Endodermal cell (in vitro differentiated cells): ENCODE data around the gene ZNF648. TPM values are rescaled to one million over a fixed set of nuclear protein-coding genes. Genes with fewer than 3 reads are reported as not detected.

Experiments used
- DNase-seq: peaks from one replicate; pipeline ENCODE4 v3.0.0-alpha.2; 2017
- H3K27ac ChIP-seq: 2 replicates; pipeline ENCODE4 v1.5.1; 2013; ENCODE audit warnings: mild to moderate bottlenecking, low read depth, low read length, moderate library complexity
- H3K27me3 ChIP-seq: 2 replicates; pipeline ENCODE4 v1.6.1; 2013; ENCODE audit warnings: mild to moderate bottlenecking, low read length, moderate library complexity; ENCODE audit not compliant: insufficient read depth, control insufficient read depth, poor library complexity, severe bottlenecking
- H3K36me3 ChIP-seq: 2 replicates; pipeline ENCODE4 v1.7.0; 2013; ENCODE audit warnings: mild to moderate bottlenecking, low read length, moderate library complexity; ENCODE audit not compliant: control insufficient read depth, insufficient read depth
- H3K4me1 ChIP-seq: one replicate; pipeline ENCODE4 v1.7.0; 2013; ENCODE audit warnings: low read length; ENCODE audit not compliant: control insufficient read depth, insufficient read depth
- H3K4me3 ChIP-seq: 2 replicates; pipeline ENCODE4 v1.5.1; 2013; ENCODE audit warnings: mild to moderate bottlenecking, low read length, moderate library complexity
- H3K9ac ChIP-seq: 2 replicates; pipeline ENCODE4 v1.6.1; 2013; ENCODE audit warnings: mild to moderate bottlenecking, low read length, moderate library complexity; ENCODE audit not compliant: poor library complexity, severe bottlenecking; ENCODE audit errors: extremely low read depth
- H3K9me3 ChIP-seq: 2 replicates; pipeline ENCODE4 v1.6.1; 2013; ENCODE audit warnings: mild to moderate bottlenecking, low read length, moderate library complexity; ENCODE audit not compliant: control insufficient read depth
- H3K27ac Mint-ChIP-seq: 2 replicates; pipeline ENCODE4 v1.8.0; 2020; ENCODE audit warnings: mixed read lengths
- H3K27me3 Mint-ChIP-seq: 2 replicates; pipeline ENCODE4 v1.8.0; 2021; ENCODE audit warnings: mild to moderate bottlenecking, mixed read lengths; ENCODE audit not compliant: insufficient read depth
- H3K36me3 Mint-ChIP-seq: 2 replicates; pipeline ENCODE4 v1.8.0; 2020; ENCODE audit warnings: low read depth, mixed read lengths
- H3K4me1 Mint-ChIP-seq: 2 replicates; pipeline ENCODE4 v1.8.0; 2020; ENCODE audit warnings: mixed read lengths
- H3K4me3 Mint-ChIP-seq: 2 replicates; pipeline ENCODE4 v1.8.0; 2020; ENCODE audit warnings: mild to moderate bottlenecking, moderate library complexity, mixed read lengths
- H3K9me3 Mint-ChIP-seq: 2 replicates; pipeline ENCODE4 v1.8.0; 2020; ENCODE audit warnings: mild to moderate bottlenecking, mixed read lengths
- WGBS, 2 experiments: methylation state at CpG; one replicate each; pipeline versions ENCODE4 v1.1.5 to v1.1.7; 2013; ENCODE audit warnings: missing lambda C conversion rate in 2 of 2, mixed read lengths in 1 of 2; ENCODE audit not compliant: insufficient coverage in 1 of 2, insufficient read length in 1 of 2; 5-methylcytosine and 5-hydroxymethylcytosine counted together
- total RNA-seq, 2 donors: library from RNA; stranded (reverse); fragmentation: NEBNext Ultra II Directional in 1 of 2; extraction: Animal tissue kit (Norgen Biotek cat#: 25700) in 1 of 2; gene quantifications; 2 replicates in 1 of 2; 3 replicates in 1 of 2; pipeline ENCODE4 v1.2.1, GENCODE V29; 2021
- TF ChIP-seq, protein P1 (sequence below): fragments of 200-600 bp; sonication (generic); conservative IDR thresholded peaks from 2 replicates; pipeline ENCODE4 v1.5.0; 2021; ENCODE audit warnings: antibody characterized with exemption, mild to moderate bottlenecking

ZNF648 gene
- total RNA-seq, 2 donors from 2014 or later: 0.29 TPM; not detected in 1

GRCh38 chr1:182092336-182092735 is 30.8 kb upstream of the ZNF648 start:
- Histone ChIP-seq H3K4me3 (no peak overlapping the region), H3K9ac (no peak overlapping the region), H3K27ac (no peak overlapping the region), H3K4me1 (no peaks in the 10 kb centered on the region), H3K9me3 (no peaks in the 10 kb centered on the region), H3K36me3 (no peaks in the 10 kb centered on the region), H3K27me3 (no peaks in the 10 kb centered on the region)
- TF ChIP-seq, protein P1, sequence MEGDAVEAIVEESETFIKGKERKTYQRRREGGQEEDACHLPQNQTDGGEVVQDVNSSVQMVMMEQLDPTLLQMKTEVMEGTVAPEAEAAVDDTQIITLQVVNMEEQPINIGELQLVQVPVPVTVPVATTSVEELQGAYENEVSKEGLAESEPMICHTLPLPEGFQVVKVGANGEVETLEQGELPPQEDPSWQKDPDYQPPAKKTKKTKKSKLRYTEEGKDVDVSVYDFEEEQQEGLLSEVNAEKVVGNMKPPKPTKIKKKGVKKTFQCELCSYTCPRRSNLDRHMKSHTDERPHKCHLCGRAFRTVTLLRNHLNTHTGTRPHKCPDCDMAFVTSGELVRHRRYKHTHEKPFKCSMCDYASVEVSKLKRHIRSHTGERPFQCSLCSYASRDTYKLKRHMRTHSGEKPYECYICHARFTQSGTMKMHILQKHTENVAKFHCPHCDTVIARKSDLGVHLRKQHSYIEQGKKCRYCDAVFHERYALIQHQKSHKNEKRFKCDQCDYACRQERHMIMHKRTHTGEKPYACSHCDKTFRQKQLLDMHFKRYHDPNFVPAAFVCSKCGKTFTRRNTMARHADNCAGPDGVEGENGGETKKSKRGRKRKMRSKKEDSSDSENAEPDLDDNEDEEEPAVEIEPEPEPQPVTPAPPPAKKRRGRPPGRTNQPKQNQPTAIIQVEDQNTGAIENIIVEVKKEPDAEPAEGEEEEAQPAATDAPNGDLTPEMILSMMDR: no peak
- Mint-ChIP-seq H3K4me3 (no peak overlapping the region), H3K4me1 (peaks cover 10% of the 10 kb centered on the region), H3K9me3 (no peaks in the 10 kb centered on the region), H3K27ac (no peak overlapping the region), H3K36me3 (no peaks in the 10 kb centered on the region), H3K27me3 (no peaks in the 10 kb centered on the region)
- no peak for DNase-seq
- WGBS, 2 experiments: 86 to 87% methylated on average over 3 to 4 of the region's 5 CpGs

GRCh38 chr1:182091083-182091482 is 29.6 kb upstream of the ZNF648 start:
- Histone ChIP-seq H3K27me3 (no peaks in the 10 kb centered on the region), H3K27ac (no peak overlapping the region), H3K9me3 (no peaks in the 10 kb centered on the region), H3K4me3 (no peak overlapping the region), H3K36me3 (no peaks in the 10 kb centered on the region), H3K9ac (no peak overlapping the region), H3K4me1 (no peaks in the 10 kb centered on the region)
- H3K4me3 Mint-ChIP-seq: no peak overlapping the region
- 88% methylated on average over 2 of the region's 2 CpGs; no CpG with 5 or more reads in 1 of the 2 experiments for WGBS, 2 experiments
- H3K4me1 Mint-ChIP-seq: peaks cover 11% of the 10 kb centered on the region
- no peaks in the 10 kb centered on the region for H3K9me3 Mint-ChIP-seq
- H3K27ac Mint-ChIP-seq: no peak overlapping the region
- TF ChIP-seq, protein P1: no peak
- no peaks in the 10 kb centered on the region for H3K36me3 Mint-ChIP-seq
- no peak for DNase-seq
- H3K27me3 Mint-ChIP-seq: no peaks in the 10 kb centered on the region

DNA sequence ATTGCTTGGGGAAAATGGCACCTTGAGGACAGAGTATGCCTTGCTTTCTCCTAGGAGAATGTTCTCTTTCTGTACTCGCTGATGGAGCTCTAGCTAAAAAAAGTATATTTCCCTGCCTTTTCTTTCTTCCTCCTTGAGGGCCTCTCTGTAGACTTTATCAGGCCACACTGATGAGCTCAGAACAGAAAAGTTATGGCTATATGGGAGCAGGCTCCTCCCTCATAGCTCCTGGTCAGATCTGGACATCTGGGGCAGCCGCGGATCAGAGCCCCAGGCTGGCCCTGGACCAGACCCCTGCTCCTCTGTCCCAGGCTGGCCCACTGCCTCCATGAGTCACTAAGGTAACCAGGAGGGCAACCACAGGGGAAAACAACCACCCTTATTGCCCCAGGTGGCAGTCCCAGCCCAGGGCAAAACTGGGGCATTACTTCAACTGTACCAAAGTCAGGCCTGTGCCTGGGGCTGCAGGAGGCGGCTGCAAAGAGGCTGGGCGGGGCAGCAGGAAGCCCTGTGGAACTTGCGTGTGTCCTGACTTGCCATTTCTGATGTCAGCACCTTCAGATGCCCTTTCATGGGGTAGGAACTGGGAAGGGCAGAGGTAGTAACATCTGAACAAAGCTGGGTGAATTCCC is 26.3 kb upstream of the ZNF648 start:
- 85 to 100% methylated on average over 3 to 6 of the region's 6 CpGs for WGBS, 2 experiments
- TF ChIP-seq, protein P1: no peak
- DNase-seq: no peak
- Histone ChIP-seq H3K4me3 (no peak overlapping the region), H3K9me3 (no peaks in the 10 kb centered on the region), H3K36me3 (no peaks in the 10 kb centered on the region), H3K27me3 (no peaks in the 10 kb centered on the region), H3K4me1 (no peaks in the 10 kb centered on the region), H3K9ac (no peak overlapping the region), H3K27ac (no peak overlapping the region)
- no peaks in the 10 kb centered on the region for H3K27me3 Mint-ChIP-seq
- H3K4me1 Mint-ChIP-seq: peaks cover 15% of the 10 kb centered on the region
- H3K36me3 Mint-ChIP-seq: no peaks in the 10 kb centered on the region
- no peaks in the 10 kb centered on the region for H3K9me3 Mint-ChIP-seq
- no peak overlapping the region for H3K27ac Mint-ChIP-seq
- H3K4me3 Mint-ChIP-seq: no peak overlapping the region
